T-helper 1 cell treated with Interleukin-12 subunit alpha and Interleukin-12 subunit beta and Interleukin-4 antibody, amounts not matched to agents 30 ng/mL and 1 ng/mL, for 36 hours (primary cell): Measurements from ENCODE around the gene TEAD3. TPM values are rescaled to one million over a fixed set of nuclear protein-coding genes. Genes with fewer than 3 reads are reported as not detected.

Experiments used
- intact Hi-C: fragments of 100-400 bp; cut with micrococcal nuclease; formaldehyde crosslinking; loops from one replicate; pipeline ENCODE4 v1.15.1; 2024
- total RNA-seq: library from RNA; stranded (reverse); gene quantifications from 2 replicates; pipeline ENCODE4 v1.2.3, GENCODE V29; 2022

TEAD3 gene
- total RNA-seq, 1 donor from 2014 or later, result 0.17 TPM

- intact Hi-C loops, result no loop called here
These were observed 69.4 kb downstream of the TEAD3 start for GRCh38 chr6:35427435-35427834.

- intact Hi-C loops, result no loop called here
These were observed 70.8 kb downstream of the TEAD3 start for GRCh38 chr6:35426074-35426473.

GRCh38 chr6:35425284-35425683, 71.6 kb downstream of the TEAD3 start:
- intact Hi-C loops, result no loop called here

Other genes starting within 250 kb of the TEAD3 start
- 37.3 and 38.7 TPM in 2 replicates for gene ZNF76, start 237.3 kb downstream of the TEAD3 start, total RNA-seq
- 220 and 225 TPM in 2 replicates for gene DEF6, start 199.3 kb downstream of the TEAD3 start, total RNA-seq
- 20.9 and 21.9 TPM in 2 replicates for gene PPARD, start 154.5 kb downstream of the TEAD3 start, total RNA-seq
- gene FANCE, start 44.7 kb downstream of the TEAD3 start, total RNA-seq, result 12.0 and 13.0 TPM in 2 replicates
- 1,175 and 1,189 TPM in 2 replicates for gene RPL10A, start 28.7 kb downstream of the TEAD3 start, total RNA-seq
- not detected in 2 replicates for gene TULP1, start 15.8 kb upstream of the TEAD3 start, total RNA-seq
- gene FKBP5, start 191.8 kb upstream of the TEAD3 start, total RNA-seq, result 64.0 and 64.4 TPM in 2 replicates
- 0.66 and 0.88 TPM in 2 replicates for gene ARMC12, start 240.0 kb upstream of the TEAD3 start, total RNA-seq